A673 (cell line): Measurements from ENCODE around the gene BORCS8. TPM values are rescaled to one million over a fixed set of nuclear protein-coding genes. Genes with fewer than 3 reads are reported as not detected.

Experiments used
- BruUV-seq: library from RNA; stranded (reverse); fragments of 400-500 nt; replicated peaks from 2 replicates; lab custom pipeline; 2021; lab: Mats Ljungman, UMichigan
- CTCF ChIA-PET: fragments of 300-600 bp; sonication (Branson Sonifier 250); formaldehyde crosslinking; loops from one replicate; lab custom pipeline; 2022; ENCODE audit warnings: antibody characterized with exemption; lab: Charles Lee
- POLR2A ChIA-PET: fragments of 300-600 bp; sonication (Branson Sonifier 250); formaldehyde crosslinking; loops from one replicate; lab custom pipeline; 2022; ENCODE audit warnings: antibody characterized with exemption; ENCODE audit not compliant: low non-redundant PET; lab: Charles Lee
- DNase-seq: peaks from one replicate; pipeline ENCODE4 v3.0.0-alpha.2; 2015; ENCODE audit warnings: low spot score
- H3K27ac ChIP-seq: fragments of 200-600 bp; sonication (generic); 2 replicates; pipeline ENCODE4 v1.5.1; 2016; ENCODE audit warnings: mixed run types, low read depth, mild to moderate bottlenecking, mixed read lengths, antibody characterized with exemption, low read length; ENCODE audit not compliant: poor library complexity, severe bottlenecking
- H3K27me3 ChIP-seq: fragments of 200-600 bp; sonication (generic); replicated peaks from 2 replicates; pipeline ENCODE4 v1.6.1; 2017; ENCODE audit warnings: mixed run types, low read depth, mild to moderate bottlenecking, mixed read lengths, antibody characterized with exemption, low read length; ENCODE audit not compliant: insufficient read depth, poor library complexity
- H3K36me3 ChIP-seq: fragments of 200-600 bp; sonication (generic); 2 replicates; pipeline ENCODE4 v1.6.1; 2016; ENCODE audit warnings: mixed run types, mild to moderate bottlenecking, mixed read lengths, antibody characterized with exemption, low read length; ENCODE audit not compliant: insufficient read depth, poor library complexity, severe bottlenecking
- H3K4me1 ChIP-seq: fragments of 200-600 bp; sonication (generic); 2 replicates; pipeline ENCODE4 v1.6.1; 2017; ENCODE audit warnings: mixed run types, mild to moderate bottlenecking, mixed read lengths, antibody characterized with exemption, low read length; ENCODE audit not compliant: insufficient read depth, poor library complexity, severe bottlenecking
- H3K4me3 ChIP-seq: fragments of 200-600 bp; sonication (generic); 2 replicates; pipeline ENCODE4 v1.5.1; 2016; ENCODE audit warnings: low read depth, mixed run types, mild to moderate bottlenecking, mixed read lengths, low read length; ENCODE audit not compliant: poor library complexity, severe bottlenecking
- H3K9me3 ChIP-seq: fragments of 200-600 bp; sonication (generic); 2 replicates; pipeline ENCODE4 v1.6.1; 2016; ENCODE audit warnings: mixed run types, low read depth, mild to moderate bottlenecking, mixed read lengths, antibody characterized with exemption, low read length; ENCODE audit not compliant: poor library complexity, severe bottlenecking
- EZH2 ChIP-seq: fragments of 200-600 bp; sonication (generic); IDR thresholded peaks from 2 replicates; pipeline ENCODE4 v1.6.1; 2017; ENCODE audit warnings: borderline replicate concordance, low read depth, mild to moderate bottlenecking, mixed read lengths, antibody characterized with exemption, low read length; ENCODE audit not compliant: poor library complexity, severe bottlenecking
- intact Hi-C: fragments of 100-400 bp; cut with micrococcal nuclease; formaldehyde crosslinking; loops from one replicate; pipeline ENCODE4 v1.10.0; 2022; ENCODE audit not compliant: unreplicated experiment
- total RNA-seq: library from RNA; stranded (reverse); gene quantifications from 2 replicates; pipeline ENCODE4 v1.2.3, GENCODE V29; 2021
- TF ChIP-seq, protein P1 (sequence below): fragments of 300-800, 200-600 bp; sonication (generic); conservative IDR thresholded peaks from 2 replicates; pipeline ENCODE4 v1.5.1; 2017; ENCODE audit warnings: low read depth, mild to moderate bottlenecking, antibody characterized with exemption, low read length, moderate library complexity, mixed read lengths

The BORCS8 gene
- total RNA-seq, 1 experiment from 2014 or later, result 29.9 TPM

DNA sequence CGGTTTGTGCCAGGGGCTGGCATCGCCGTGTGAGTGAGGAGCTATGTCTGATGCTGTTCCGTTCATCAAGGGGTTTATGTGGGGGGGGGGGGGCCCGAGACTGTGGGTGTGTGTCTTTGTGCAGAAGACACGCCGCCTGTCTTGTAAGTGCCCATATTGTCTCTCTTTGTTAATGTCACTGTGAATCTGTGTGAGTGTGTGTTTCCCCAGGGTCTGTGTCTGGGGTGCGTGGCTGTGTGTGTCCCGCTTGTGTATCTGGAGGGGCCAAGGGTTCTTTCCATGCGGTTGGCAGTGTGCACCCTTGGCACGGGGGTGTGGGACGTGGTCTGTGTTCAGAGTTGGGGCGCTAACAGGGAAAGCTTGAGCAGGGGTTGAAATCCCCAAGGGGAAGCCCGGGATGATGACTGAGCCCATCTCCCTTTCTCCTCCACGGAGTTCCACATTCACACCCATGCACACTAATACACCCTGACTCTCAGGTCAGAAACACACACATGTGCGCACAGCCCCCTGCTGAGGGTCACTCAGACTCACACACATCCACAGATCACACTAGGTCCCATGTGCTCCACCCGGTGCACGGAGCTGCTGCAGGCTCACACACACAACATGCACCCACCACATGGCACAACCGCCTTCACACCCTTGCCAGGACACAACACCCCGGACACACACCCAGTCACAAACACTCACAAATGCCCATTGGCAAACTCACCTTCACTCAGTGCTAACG lies 21.6 kb upstream of the BORCS8 start:
- no peaks in the 10 kb centered on the region for H3K9me3 ChIP-seq
- H3K36me3 ChIP-seq, result no peaks in the 10 kb centered on the region
- BruUV-seq, result no TSS peak
- no peak overlapping the region for H3K4me3 ChIP-seq
- TF ChIP-seq EZH2, result no peak
- TF ChIP-seq, protein P1, sequence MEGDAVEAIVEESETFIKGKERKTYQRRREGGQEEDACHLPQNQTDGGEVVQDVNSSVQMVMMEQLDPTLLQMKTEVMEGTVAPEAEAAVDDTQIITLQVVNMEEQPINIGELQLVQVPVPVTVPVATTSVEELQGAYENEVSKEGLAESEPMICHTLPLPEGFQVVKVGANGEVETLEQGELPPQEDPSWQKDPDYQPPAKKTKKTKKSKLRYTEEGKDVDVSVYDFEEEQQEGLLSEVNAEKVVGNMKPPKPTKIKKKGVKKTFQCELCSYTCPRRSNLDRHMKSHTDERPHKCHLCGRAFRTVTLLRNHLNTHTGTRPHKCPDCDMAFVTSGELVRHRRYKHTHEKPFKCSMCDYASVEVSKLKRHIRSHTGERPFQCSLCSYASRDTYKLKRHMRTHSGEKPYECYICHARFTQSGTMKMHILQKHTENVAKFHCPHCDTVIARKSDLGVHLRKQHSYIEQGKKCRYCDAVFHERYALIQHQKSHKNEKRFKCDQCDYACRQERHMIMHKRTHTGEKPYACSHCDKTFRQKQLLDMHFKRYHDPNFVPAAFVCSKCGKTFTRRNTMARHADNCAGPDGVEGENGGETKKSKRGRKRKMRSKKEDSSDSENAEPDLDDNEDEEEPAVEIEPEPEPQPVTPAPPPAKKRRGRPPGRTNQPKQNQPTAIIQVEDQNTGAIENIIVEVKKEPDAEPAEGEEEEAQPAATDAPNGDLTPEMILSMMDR, result no peak
- ChIA-PET CTCF (no interaction called here), POLR2A (no interaction called here)
- DNase-seq, result no peak
- peaks cover 5% of the 10 kb centered on the region for H3K4me1 ChIP-seq
- intact Hi-C loops, result no loop called here
- no peak overlapping the region for H3K27ac ChIP-seq
- peaks cover 36% of the 10 kb centered on the region for H3K27me3 ChIP-seq

GRCh38 chr19:19212916-19213315 lies 21.0 kb upstream of the BORCS8 start:
- TF ChIP-seq, protein P1, result no peak
- no peak for TF ChIP-seq EZH2
- Histone ChIP-seq H3K27me3 (peaks cover 36% of the 10 kb centered on the region), H3K27ac (no peak overlapping the region), H3K36me3 (no peaks in the 10 kb centered on the region), H3K4me1 (peaks cover 5% of the 10 kb centered on the region), H3K4me3 (no peak overlapping the region), H3K9me3 (no peaks in the 10 kb centered on the region)
- POLR2A ChIA-PET, result no interaction called here
- DNase-seq, result no peak
- CTCF ChIA-PET, result no interaction called here
- no TSS peak for BruUV-seq
- intact Hi-C loops, result no loop called here

DNA sequence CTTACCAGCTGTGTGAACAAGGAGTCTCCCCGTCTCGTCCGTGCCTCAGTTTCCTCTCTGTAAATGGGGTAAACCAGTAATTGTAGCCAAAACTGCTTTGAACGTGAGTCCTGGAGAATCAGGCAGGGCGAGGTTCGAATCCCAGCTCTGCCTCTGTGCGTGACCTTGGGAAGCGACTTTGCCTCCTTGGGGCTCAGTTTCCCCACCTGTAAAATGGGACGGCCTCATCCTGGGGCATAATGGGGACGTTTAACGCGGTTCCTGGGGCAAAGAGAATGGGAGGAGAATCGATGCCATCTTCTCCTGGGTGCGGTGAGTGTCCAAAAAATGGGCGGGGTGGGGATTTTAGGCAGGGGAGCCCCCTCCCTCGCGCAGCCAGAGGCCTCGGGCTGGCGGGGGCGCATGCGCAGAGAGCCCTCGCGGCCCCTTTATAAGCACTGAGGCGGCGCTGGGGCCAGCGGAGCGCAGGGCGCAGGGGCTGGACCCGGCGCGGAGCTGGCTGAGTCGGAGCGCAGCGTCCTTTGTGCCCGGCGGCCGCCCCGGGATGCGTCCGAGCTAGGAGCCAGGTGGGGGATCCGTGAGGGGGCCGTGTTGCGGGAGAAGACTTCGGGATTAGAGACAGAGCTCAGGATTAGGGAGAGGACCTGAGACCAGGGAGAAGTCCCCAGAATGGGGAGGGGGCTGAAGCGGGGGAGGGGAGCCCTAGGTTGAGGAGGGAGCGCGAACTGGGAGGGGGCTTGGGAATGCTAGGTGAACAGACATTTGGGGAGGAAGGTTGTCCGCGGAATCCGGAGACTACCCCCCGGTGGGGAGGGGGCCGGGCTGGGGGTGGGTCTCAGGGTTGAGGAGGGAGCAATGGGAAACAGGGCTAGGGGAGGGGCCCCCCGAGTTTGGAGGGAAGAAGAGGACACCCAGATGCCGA lies 19.8 kb upstream of the BORCS8 start, which contains the start of gene NCAN:
Gene NCAN (plus strand): TSS at position 460 of the 922 bp plus-strand sequence. CDS start 4,996 bp downstream, outside the sequence.
- Histone ChIP-seq H3K36me3 (no peaks in the 10 kb centered on the region), H3K4me3 (peak within 1 kb of the TSS; percentile 24), H3K4me1 (peaks cover 5% of the 10 kb centered on the region), H3K9me3 (no peaks in the 10 kb centered on the region), H3K27me3 (peaks cover 36% of the 10 kb centered on the region), H3K27ac (no peak within 1 kb of the TSS)
- ChIA-PET POLR2A (no interaction called here), CTCF (no interaction called here)
- intact Hi-C loops, result no loop called here
- no TSS peak for BruUV-seq
- no peak for DNase-seq
- TF ChIP-seq, protein P1, result no peak
- peak; percentile 45 for TF ChIP-seq EZH2
